Lower leg skin (tissue), 4 donors: ENCODE measurements around the gene TMEM164. TPM values are rescaled to one million over a fixed set of nuclear protein-coding genes. Genes with fewer than 3 reads are reported as not detected.

Experiments
- DNase-seq, 2 donors: peaks; one replicate each; pipeline ENCODE4 v3.0.0-alpha.2; 2019; ENCODE audit warnings: low spot score in 2 of 2
- H3K4me3 ChIP-seq: fragments of 200-600 bp; sonication (generic); 2 replicates; pipeline ENCODE4 v1.5.1; 2017; ENCODE audit warnings: mild to moderate bottlenecking, low read depth; ENCODE audit not compliant: poor library complexity, severe bottlenecking
- POLR2A ChIP-seq, 2 donors: fragments of 450-650 bp; IDR thresholded peaks; one replicate each; pipeline ENCODE4 v1.6.1; 2016 to 2017; ENCODE audit warnings: antibody characterized with exemption in 2 of 2, mild to moderate bottlenecking in 1 of 2, moderate library complexity in 1 of 2
- WGBS, 2 donors: methylation state at CpG; one replicate each; pipeline ENCODE4 v1.1.5; 2018; 5-methylcytosine and 5-hydroxymethylcytosine counted together
- intact Hi-C: fragments of 100-400 bp; cut with DNase I; formaldehyde crosslinking; loops from one replicate; pipeline ENCODE4 v1.15.0; 2023; ENCODE audit warnings: low total_unique reads
- total RNA-seq, 4 donors: library from RNA; depleted of rRNA; stranded (reverse); fragments of >200 nt; gene quantifications; one replicate each; pipeline ENCODE4 v1.1.0, GENCODE V29; 2016
- TF ChIP-seq, protein P1 (sequence below), 3 donors: fragments of 450-650 bp; IDR thresholded peaks; one replicate each; pipeline ENCODE4 v1.5.1; 2016; ENCODE audit warnings: antibody characterized with exemption in 3 of 3, mild to moderate bottlenecking in 3 of 3, moderate library complexity in 2 of 3

Gene TMEM164
- total RNA-seq, 4 donors from 2014 or later: 39.4 to 73.2 (median 60.8) TPM

GRCh38 chrX:110089656-110090403 is 86.9 kb downstream of the TMEM164 start:
- no peak for TF ChIP-seq POLR2A (IDR thresholded peaks at IDR 0.05)
- TF ChIP-seq, protein P1, sequence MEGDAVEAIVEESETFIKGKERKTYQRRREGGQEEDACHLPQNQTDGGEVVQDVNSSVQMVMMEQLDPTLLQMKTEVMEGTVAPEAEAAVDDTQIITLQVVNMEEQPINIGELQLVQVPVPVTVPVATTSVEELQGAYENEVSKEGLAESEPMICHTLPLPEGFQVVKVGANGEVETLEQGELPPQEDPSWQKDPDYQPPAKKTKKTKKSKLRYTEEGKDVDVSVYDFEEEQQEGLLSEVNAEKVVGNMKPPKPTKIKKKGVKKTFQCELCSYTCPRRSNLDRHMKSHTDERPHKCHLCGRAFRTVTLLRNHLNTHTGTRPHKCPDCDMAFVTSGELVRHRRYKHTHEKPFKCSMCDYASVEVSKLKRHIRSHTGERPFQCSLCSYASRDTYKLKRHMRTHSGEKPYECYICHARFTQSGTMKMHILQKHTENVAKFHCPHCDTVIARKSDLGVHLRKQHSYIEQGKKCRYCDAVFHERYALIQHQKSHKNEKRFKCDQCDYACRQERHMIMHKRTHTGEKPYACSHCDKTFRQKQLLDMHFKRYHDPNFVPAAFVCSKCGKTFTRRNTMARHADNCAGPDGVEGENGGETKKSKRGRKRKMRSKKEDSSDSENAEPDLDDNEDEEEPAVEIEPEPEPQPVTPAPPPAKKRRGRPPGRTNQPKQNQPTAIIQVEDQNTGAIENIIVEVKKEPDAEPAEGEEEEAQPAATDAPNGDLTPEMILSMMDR (IDR thresholded peaks at IDR 0.05): no peak
- intact Hi-C loops: no loop called here
- H3K4me3 ChIP-seq: no peak overlapping the region
- DNase-seq: no peak
- 83% methylated on average over 6 of the region's 6 CpGs for WGBS, 2 donors

DNA sequence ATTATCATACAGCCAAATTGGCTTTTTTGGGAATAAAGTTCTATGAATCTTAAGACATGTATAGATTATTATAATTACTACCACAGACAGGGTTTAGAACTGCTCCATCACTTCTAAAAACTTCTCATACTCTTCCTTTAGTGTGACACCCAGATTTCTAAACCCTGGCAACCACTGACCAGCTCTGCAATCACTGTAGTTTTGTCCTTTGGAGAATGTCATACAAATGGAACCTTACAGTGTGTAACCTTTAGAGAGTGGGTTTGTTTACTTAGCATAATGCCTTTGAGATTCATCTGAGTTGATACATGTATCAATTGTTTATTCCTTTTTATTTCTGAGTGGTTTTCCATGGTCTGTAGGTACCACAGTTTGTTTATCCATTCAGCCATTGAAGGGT is 95.0 kb downstream of the TMEM164 start:
- no peak overlapping the region for H3K4me3 ChIP-seq
- intact Hi-C loops: no loop called here
- no peak for DNase-seq
- TF ChIP-seq, protein P1 (IDR thresholded peaks at IDR 0.05): no peak
- no peak for TF ChIP-seq POLR2A (IDR thresholded peaks at IDR 0.05)

DNA sequence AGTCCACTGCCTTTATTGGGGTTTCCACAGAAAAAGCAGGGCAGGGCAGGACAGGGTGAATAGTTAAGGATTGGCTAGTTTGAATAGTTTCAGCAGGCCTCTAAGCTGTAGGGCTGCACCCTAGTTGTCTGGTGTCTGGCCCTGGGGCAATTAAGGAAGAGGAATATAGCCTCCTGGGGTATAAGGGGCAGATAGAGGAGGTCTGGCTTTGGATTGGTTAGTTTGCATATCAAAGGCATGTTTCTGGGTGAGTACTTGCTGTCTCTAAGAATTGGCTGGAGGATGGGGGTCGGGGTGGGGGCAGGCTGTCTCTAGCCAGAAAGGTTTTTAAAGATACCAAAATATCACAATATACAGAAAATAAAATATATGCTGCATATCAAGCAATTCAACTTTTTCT is 100.4 kb downstream of the TMEM164 start:
- intact Hi-C loops: no loop called here
- 59 to 95% methylated on average over 1 of the region's 1 CpG for WGBS, 2 donors
- no peak for DNase-seq
- H3K4me3 ChIP-seq: no peak overlapping the region
- TF ChIP-seq, protein P1 (IDR thresholded peaks at IDR 0.05): no peak
- no peak for TF ChIP-seq POLR2A (IDR thresholded peaks at IDR 0.05)

DNA sequence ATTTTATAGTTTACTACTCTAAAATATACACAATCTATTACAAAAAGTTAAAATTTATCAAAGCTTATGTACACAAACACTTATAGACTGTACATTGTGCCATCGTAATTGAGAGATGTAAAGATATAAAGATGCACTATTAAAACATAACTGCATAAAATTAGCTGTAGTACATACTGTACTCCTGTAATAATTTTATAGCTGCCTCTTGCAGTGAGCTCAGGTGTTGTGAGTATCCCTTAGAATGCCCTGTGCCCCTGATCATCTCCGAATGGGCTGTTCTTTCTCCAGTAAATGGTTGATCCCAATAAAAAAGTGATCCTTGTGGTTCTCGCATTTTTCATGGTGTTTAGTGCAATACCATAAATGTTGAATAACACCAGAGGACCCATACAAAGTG is 101.2 kb downstream of the TMEM164 start:
- 79 to 88% methylated on average over 3 of the region's 3 CpGs for WGBS, 2 donors
- intact Hi-C loops: no loop called here

DNA sequence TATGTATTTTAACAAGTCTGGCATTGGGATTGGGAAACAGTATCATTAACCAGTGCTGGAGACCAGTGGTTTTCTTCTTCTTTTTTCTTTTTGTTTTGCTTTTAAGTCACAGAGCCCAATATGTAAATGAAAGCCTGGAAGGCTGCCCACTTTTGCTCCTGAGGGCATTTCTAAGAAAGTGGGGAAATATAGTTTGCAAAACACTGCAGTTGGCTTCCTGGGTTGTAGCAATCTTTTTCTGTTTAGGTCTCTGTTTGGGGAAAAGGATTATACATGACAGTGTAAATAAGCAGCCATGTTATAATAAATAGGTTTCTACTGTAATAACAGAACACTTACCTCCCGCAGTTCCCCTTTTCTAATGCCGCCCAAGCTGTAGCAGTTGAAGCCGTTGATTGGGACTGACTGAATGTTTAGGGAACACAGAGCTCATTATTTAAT is 105.5 kb downstream of the TMEM164 start:
- H3K4me3 ChIP-seq: no peak overlapping the region
- WGBS, 2 donors: 76 to 97% methylated on average over 3 of the region's 3 CpGs
- TF ChIP-seq POLR2A (IDR thresholded peaks at IDR 0.05): no peak
- TF ChIP-seq, protein P1 (IDR thresholded peaks at IDR 0.05): no peak
- DNase-seq: no peak
- intact Hi-C loops: no loop called here

More for the DNA sequence above, 101.2 kb downstream of the TMEM164 start:
- no peak for DNase-seq
- TF ChIP-seq, protein P1 (IDR thresholded peaks at IDR 0.05): no peak
- TF ChIP-seq POLR2A (IDR thresholded peaks at IDR 0.05): no peak
- H3K4me3 ChIP-seq: no peak overlapping the region
